IMR-90 (cell line): ENCODE results near the gene PPWD1.
"Not testable (repeated sequence)": the region's sequence is repeated elsewhere in the genome, so short reads cannot be mapped to it uniquely, and the experiment has no call there.

Experiments used
- BHLHE40 ChIP-seq: fragments of 150-350 bp; IDR thresholded peaks from 2 replicates; pipeline ENCODE4 v1.6.1; 2016; ENCODE audit warnings: mild to moderate bottlenecking, low read depth, low read length
- CEBPB ChIP-seq: IDR thresholded peaks from 2 replicates; pipeline ENCODE4 v1.6.1; 2012; ENCODE audit warnings: low read depth, low read length, improper control_type of control experiment
- CTCF ChIP-seq: conservative IDR thresholded peaks from 2 replicates; pipeline ENCODE4 v1.5.1; 2012; ENCODE audit warnings: mild to moderate bottlenecking, low read depth, low read length, improper control_type of control experiment
- ELK1 ChIP-seq: fragments of 150-350 bp; IDR thresholded peaks from 2 replicates; pipeline ENCODE4 v1.6.1; 2016; ENCODE audit warnings: low read depth, mild to moderate bottlenecking, low read length, moderate library complexity, borderline replicate concordance
- FOS ChIP-seq: fragments of 150-350 bp; IDR thresholded peaks from 2 replicates; pipeline ENCODE4 v1.6.1; 2016; ENCODE audit warnings: low read depth, low read length
- MAZ ChIP-seq: IDR thresholded peaks from 2 replicates; pipeline ENCODE4 v1.6.1; 2012; ENCODE audit warnings: low read depth, mild to moderate bottlenecking, low read length, improper control_type of control experiment, moderate library complexity, borderline replicate concordance
- POLR2A ChIP-seq: IDR thresholded peaks from 2 replicates; pipeline ENCODE4 v1.6.1; 2012; ENCODE audit warnings: mild to moderate bottlenecking, low read depth, low read length
- RAD21 ChIP-seq: IDR thresholded peaks from 2 replicates; pipeline ENCODE4 v1.6.1; 2012; ENCODE audit warnings: low read length, improper control_type of control experiment
- SMC3 ChIP-seq: fragments of 150-350 bp; IDR thresholded peaks from 2 replicates; pipeline ENCODE4 v1.6.1; 2016; ENCODE audit warnings: low read depth, mild to moderate bottlenecking, antibody characterized with exemption, low read length, moderate library complexity
- USF2 ChIP-seq: fragments of 150-350 bp; IDR thresholded peaks from 2 replicates; pipeline ENCODE4 v1.6.1; 2017; ENCODE audit warnings: mild to moderate bottlenecking, antibody characterized with exemption, low read length, low read depth

GRCh38 chr5:65601761-65602160, 38.7 kb downstream of the PPWD1 start:
- TF ChIP-seq CTCF, POLR2A, ELK1, SMC3, RAD21, CEBPB, MAZ, FOS, USF2, BHLHE40: not testable (repeated sequence)
